Liver (tissue), 9 donors: ENCODE data around the gene DPP6. TPM values are rescaled to one million over a fixed set of nuclear protein-coding genes. Genes with fewer than 3 reads are reported as not detected.

Source experiments
- DNase-seq: peaks from one replicate; pipeline ENCODE4 v3.0.0-alpha.2; 2017; ENCODE audit warnings: low spot score
- H3K27ac ChIP-seq, 2 donors: one replicate each; pipeline ENCODE4 v1.7.0; 2013; ENCODE audit warnings: inconsistent platforms in 2 of 2, low read length in 2 of 2, control low read depth in 1 of 2, low read depth in 1 of 2, mild to moderate bottlenecking in 1 of 2
- H3K27me3 ChIP-seq, 4 donors: one replicate each; pipeline versions ENCODE4 v1.6.1 to v1.7.0; 2013; ENCODE audit warnings: low read length in 3 of 4, inconsistent platforms in 1 of 4, mild to moderate bottlenecking in 1 of 4, moderate library complexity in 1 of 4; ENCODE audit not compliant: control insufficient read depth in 4 of 4, insufficient read depth in 4 of 4
- H3K36me3 ChIP-seq, 4 donors: one replicate each; pipeline versions ENCODE4 v1.6.1 to v1.7.0; 2013; ENCODE audit warnings: low read length in 3 of 4, mild to moderate bottlenecking in 3 of 4, low read depth in 1 of 4, moderate library complexity in 1 of 4; ENCODE audit not compliant: control insufficient read depth in 4 of 4, insufficient read depth in 3 of 4
- H3K4me1 ChIP-seq, 4 donors: one replicate each; pipeline versions ENCODE4 v1.6.1 to v1.7.0; 2013; ENCODE audit warnings: low read length in 3 of 4, mild to moderate bottlenecking in 3 of 4, moderate library complexity in 1 of 4; ENCODE audit not compliant: control insufficient read depth in 4 of 4, insufficient read depth in 4 of 4
- H3K4me3 ChIP-seq, 3 donors: one replicate each; pipeline versions ENCODE4 v1.6.1 to v1.7.0; 2013; ENCODE audit warnings: low read length in 3 of 3, control low read depth in 1 of 3, low read depth in 1 of 3, mild to moderate bottlenecking in 1 of 3
- H3K9ac ChIP-seq, 2 donors: one replicate each; pipeline ENCODE4 v1.7.0; 2013; ENCODE audit warnings: low read length in 2 of 2, mild to moderate bottlenecking in 2 of 2, moderate library complexity in 2 of 2, control low read depth in 1 of 2, low read depth in 1 of 2
- H3K9me3 ChIP-seq, 4 donors: one replicate each; pipeline versions ENCODE4 v1.6.1 to v1.7.0; 2013; ENCODE audit warnings: low read length in 3 of 4; ENCODE audit not compliant: control insufficient read depth in 4 of 4
- ATF3 ChIP-seq: IDR thresholded peaks from 2 replicates; pipeline ENCODE4 v1.6.1; 2016; ENCODE audit warnings: antibody characterized with exemption
- CTCF ChIP-seq: fragments of 150-350 bp; IDR thresholded peaks from 2 replicates; pipeline ENCODE4 v1.5.1; 2017; ENCODE audit warnings: improper control_type of control experiment, low read depth, low read length; ENCODE audit not compliant: missing input control
- FOXA2 ChIP-seq: IDR thresholded peaks from 2 replicates; pipeline ENCODE4 v1.6.1; 2016; ENCODE audit warnings: antibody characterized with exemption
- GABPA ChIP-seq, 2 donors: IDR thresholded peaks in 1 of 2; conservative IDR thresholded peaks in 1 of 2; 2 replicates each; pipeline ENCODE4 v1.6.1; 2016; ENCODE audit warnings: antibody characterized with exemption in 2 of 2, mild to moderate bottlenecking in 1 of 2, moderate library complexity in 1 of 2
- HNF4G ChIP-seq: IDR thresholded peaks from 2 replicates; pipeline ENCODE4 v1.6.1; 2016; ENCODE audit warnings: antibody characterized with exemption
- NR2F2 ChIP-seq: IDR thresholded peaks from 2 replicates; pipeline ENCODE4 v1.6.1; 2016; ENCODE audit warnings: antibody characterized with exemption
- RAD21 ChIP-seq, 2 donors: IDR thresholded peaks; 2 replicates each; pipeline ENCODE4 v1.6.1; 2016; ENCODE audit warnings: antibody characterized with exemption in 2 of 2, mild to moderate bottlenecking in 2 of 2
- REST ChIP-seq: IDR thresholded peaks from 2 replicates; pipeline ENCODE4 v1.6.1; 2016; ENCODE audit warnings: antibody characterized with exemption, mild to moderate bottlenecking
- RXRA ChIP-seq, 2 donors: IDR thresholded peaks; 2 replicates each; pipeline ENCODE4 v1.6.1; 2017 to 2018; ENCODE audit warnings: antibody characterized with exemption in 2 of 2, mild to moderate bottlenecking in 1 of 2
- SP1 ChIP-seq: IDR thresholded peaks from 2 replicates; pipeline ENCODE4 v1.6.1; 2018; ENCODE audit warnings: antibody characterized with exemption, mild to moderate bottlenecking
- TAF1 ChIP-seq: conservative IDR thresholded peaks from 2 replicates; pipeline ENCODE4 v1.6.1; 2016; ENCODE audit warnings: antibody characterized with exemption, mild to moderate bottlenecking
- YY1 ChIP-seq: IDR thresholded peaks from 2 replicates; pipeline ENCODE4 v1.6.1; 2016; ENCODE audit warnings: antibody characterized with exemption, mild to moderate bottlenecking
- ZBTB33 ChIP-seq: IDR thresholded peaks from 2 replicates; pipeline ENCODE4 v1.6.1; 2016; ENCODE audit warnings: antibody characterized with exemption
- WGBS: extraction: QIAGEN DNeasy Blood & Tissue Kit; methylation state at CpG from one replicate; pipeline ENCODE4 v1.1.7; 2013; 5-methylcytosine and 5-hydroxymethylcytosine counted together
- polyA plus RNA-seq, 2 donors: library from polyadenylated mRNA; stranded (reverse) in 1 of 2; unstranded in 1 of 2; fragments of 200-250 nt in 1 of 2; fragments of >200 nt in 1 of 2; fragmentation: Nextera tagmentation in 1 of 2; extraction: Ambion mirVana in 1 of 2; gene quantifications; one replicate each; pipeline versions ENCODE4 v1.2.1 to v1.2.3, GENCODE V29; 2013 to 2015
- total RNA-seq, 2 donors: library from RNA; depleted of rRNA; stranded (reverse); fragments of >200 nt; gene quantifications; one replicate each; pipeline ENCODE4 v1.2.3, GENCODE V29; 2014
- TF ChIP-seq, protein P1 (sequence below): IDR thresholded peaks from 2 replicates; pipeline ENCODE4 v1.6.1; 2016; ENCODE audit warnings: antibody characterized with exemption
- donor health status: healthy.
- donor health status: healthy.
- donor health status: healthy.
- donor health status: healthy.
- donor health status: healthy.

The DPP6 gene
- total and polyA plus RNA-seq, 4 donors: 0.01 TPM; not detected in 3

- 73% methylated on average over 4 of the region's 4 CpGs for WGBS
Observed at GRCh38 chr7:154726368-154726767, 674.2 kb downstream of the DPP6 start.

More at GRCh38 chr7:154726368-154726767, 674.2 kb downstream of the DPP6 start:
- Histone ChIP-seq H3K9me3 (peaks cover 0 to 5% (median 4%) of the 10 kb centered on the region in 4 donors), H3K27me3 (peaks cover 0 to 6% (median 0%) of the 10 kb centered on the region in 4 donors), H3K9ac (no peak overlapping the region), H3K4me1 (no peaks in the 10 kb centered on the region), H3K27ac (no peak overlapping the region), H3K36me3 (no peaks in the 10 kb centered on the region), H3K4me3 (no peak overlapping the region)
- TF ChIP-seq GABPA (IDR thresholded peaks at IDR 0.05 in 1 of 2, conservative IDR thresholded peaks at IDR 0.05 in 1 of 2): no peak
- TF ChIP-seq REST: no peak
- TF ChIP-seq RXRA (IDR thresholded peaks at IDR 0.05): no peak
- no peak for TF ChIP-seq CTCF
- no peak for TF ChIP-seq SP1
- TF ChIP-seq ATF3: no peak
- TF ChIP-seq NR2F2: no peak
- TF ChIP-seq TAF1: no peak
- no peak for TF ChIP-seq FOXA2
- TF ChIP-seq RAD21 (IDR thresholded peaks at IDR 0.05): no peak
- TF ChIP-seq ZBTB33: no peak
- TF ChIP-seq HNF4G: no peak
- no peak for TF ChIP-seq YY1
- TF ChIP-seq, protein P1, sequence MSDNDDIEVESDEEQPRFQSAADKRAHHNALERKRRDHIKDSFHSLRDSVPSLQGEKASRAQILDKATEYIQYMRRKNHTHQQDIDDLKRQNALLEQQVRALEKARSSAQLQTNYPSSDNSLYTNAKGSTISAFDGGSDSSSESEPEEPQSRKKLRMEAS: no peak
- no peak for DNase-seq
